ENCODE data around the gene UXS1.

DNA sequence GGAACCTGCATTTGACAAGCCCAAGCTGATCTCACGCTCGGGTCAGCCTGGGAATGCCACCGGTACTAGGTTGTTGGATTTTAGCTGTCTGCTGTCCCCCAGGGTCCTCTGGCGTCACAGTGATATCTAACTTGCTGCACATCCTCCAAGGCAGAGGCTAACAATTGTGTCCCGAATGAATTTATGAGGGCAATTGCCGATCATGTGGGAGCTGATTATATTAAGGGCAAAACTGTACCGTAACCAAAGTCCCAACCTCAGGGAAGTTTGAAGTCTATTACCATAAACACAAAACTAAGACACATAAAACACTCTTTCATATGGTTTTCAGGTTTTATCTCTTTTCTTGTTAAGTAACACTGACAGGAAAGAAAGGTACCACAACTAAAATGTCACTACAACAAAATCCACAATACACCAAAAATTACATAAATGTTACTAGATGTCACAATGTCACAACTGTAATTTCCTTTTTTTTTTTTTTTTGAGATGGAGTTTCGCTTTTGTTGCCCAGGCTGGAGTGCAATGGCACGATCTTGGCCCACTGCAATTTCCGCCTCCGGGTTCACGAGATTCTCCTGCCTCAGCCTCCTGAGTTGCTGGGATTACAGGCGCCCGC lies 6.7 kb downstream of the UXS1 start:
- no peak for TF ChIP-seq POLR2A (IDR thresholded peaks at IDR 0.05; ENCODE audit: low read depth)
- TF ChIP-seq, protein P1, sequence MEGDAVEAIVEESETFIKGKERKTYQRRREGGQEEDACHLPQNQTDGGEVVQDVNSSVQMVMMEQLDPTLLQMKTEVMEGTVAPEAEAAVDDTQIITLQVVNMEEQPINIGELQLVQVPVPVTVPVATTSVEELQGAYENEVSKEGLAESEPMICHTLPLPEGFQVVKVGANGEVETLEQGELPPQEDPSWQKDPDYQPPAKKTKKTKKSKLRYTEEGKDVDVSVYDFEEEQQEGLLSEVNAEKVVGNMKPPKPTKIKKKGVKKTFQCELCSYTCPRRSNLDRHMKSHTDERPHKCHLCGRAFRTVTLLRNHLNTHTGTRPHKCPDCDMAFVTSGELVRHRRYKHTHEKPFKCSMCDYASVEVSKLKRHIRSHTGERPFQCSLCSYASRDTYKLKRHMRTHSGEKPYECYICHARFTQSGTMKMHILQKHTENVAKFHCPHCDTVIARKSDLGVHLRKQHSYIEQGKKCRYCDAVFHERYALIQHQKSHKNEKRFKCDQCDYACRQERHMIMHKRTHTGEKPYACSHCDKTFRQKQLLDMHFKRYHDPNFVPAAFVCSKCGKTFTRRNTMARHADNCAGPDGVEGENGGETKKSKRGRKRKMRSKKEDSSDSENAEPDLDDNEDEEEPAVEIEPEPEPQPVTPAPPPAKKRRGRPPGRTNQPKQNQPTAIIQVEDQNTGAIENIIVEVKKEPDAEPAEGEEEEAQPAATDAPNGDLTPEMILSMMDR (IDR thresholded peaks at IDR 0.05) = no peak
- no peak for TF ChIP-seq POLR2AphosphoS5 (IDR thresholded peaks at IDR 0.05)
